Neural progenitor cell (in vitro differentiated cells): Measurements from ENCODE around the gene SCLT1. TPM values are rescaled to one million over a fixed set of nuclear protein-coding genes. Genes with fewer than 3 reads are reported as not detected.

ENCODE experiments used
- DNase-seq: peaks from one replicate; pipeline ENCODE4 v3.0.0-alpha.2; 2016; ENCODE audit warnings: low spot score
- H2AFZ ChIP-seq: fragments of 200-600 bp; sonication (generic); replicated peaks from 2 replicates; pipeline ENCODE4 v1.6.1; 2016; ENCODE audit warnings: antibody characterized with exemption
- H3F3A ChIP-seq: fragments of 200-600 bp; sonication (generic); 2 replicates; pipeline ENCODE4 v1.6.1; 2016; ENCODE audit warnings: antibody characterized with exemption, low read depth
- H3K27ac ChIP-seq: fragments of 200-600 bp; sonication (generic); 2 replicates; pipeline ENCODE4 v1.5.1; 2016; ENCODE audit warnings: mild to moderate bottlenecking
- H3K27me3 ChIP-seq: fragments of 200-600 bp; sonication (generic); 2 replicates; pipeline ENCODE4 v1.6.1; 2016; ENCODE audit warnings: mild to moderate bottlenecking, moderate library complexity
- H3K36me3 ChIP-seq: fragments of 200-600 bp; sonication (generic); 2 replicates; pipeline ENCODE4 v1.5.1; 2016
- H3K4me1 ChIP-seq: fragments of 200-600 bp; sonication (generic); 2 replicates; pipeline ENCODE4 v1.6.1; 2016; ENCODE audit warnings: mixed run types
- H3K4me2 ChIP-seq: fragments of 200-600 bp; sonication (generic); 2 replicates; pipeline ENCODE4 v1.6.1; 2016
- H3K4me3 ChIP-seq: fragments of 200-600 bp; sonication (generic); 2 replicates; pipeline ENCODE4 v1.5.1; 2016
- H3K79me2 ChIP-seq: fragments of 200-600 bp; sonication (generic); 2 replicates; pipeline ENCODE4 v1.6.1; 2016; ENCODE audit warnings: low read depth
- H3K9ac ChIP-seq: fragments of 200-600 bp; sonication (generic); 2 replicates; pipeline ENCODE4 v1.6.1; 2016
- H3K9me3 ChIP-seq: fragments of 200-600 bp; sonication (generic); 2 replicates; pipeline ENCODE4 v1.5.1; 2016; ENCODE audit warnings: low read depth
- H4K20me1 ChIP-seq: fragments of 200-600 bp; sonication (generic); 2 replicates; pipeline ENCODE4 v1.6.1; 2016; ENCODE audit warnings: low read depth
- H3K27ac Mint-ChIP-seq: 3 replicates; pipeline ENCODE4 v1.8.0; 2021; ENCODE audit warnings: mixed read lengths
- H3K27me3 Mint-ChIP-seq: 2 replicates; pipeline ENCODE4 v1.8.0; 2022; ENCODE audit warnings: low read depth, mild to moderate bottlenecking, inconsistent platforms, moderate library complexity, mixed read lengths; ENCODE audit not compliant: insufficient read depth
- H3K36me3 Mint-ChIP-seq: 3 replicates; pipeline ENCODE4 v1.8.0; 2021; ENCODE audit warnings: mixed read lengths
- H3K4me1 Mint-ChIP-seq: 3 replicates; pipeline ENCODE4 v1.8.0; 2021; ENCODE audit warnings: mixed read lengths
- H3K4me3 Mint-ChIP-seq: 3 replicates; pipeline ENCODE4 v1.8.0; 2021; ENCODE audit warnings: mild to moderate bottlenecking, moderate library complexity, mixed read lengths
- H3K9me3 Mint-ChIP-seq: 3 replicates; pipeline ENCODE4 v1.8.0; 2020; ENCODE audit warnings: mixed read lengths
- EZH2 ChIP-seq: fragments of 200-600 bp; sonication (generic); IDR thresholded peaks from 2 replicates; pipeline ENCODE4 v1.6.1; 2017; ENCODE audit warnings: antibody characterized with exemption, mild to moderate bottlenecking, moderate library complexity
- EZH2phosphoT487 ChIP-seq: fragments of 200-600 bp; sonication (generic); IDR thresholded peaks from 2 replicates; pipeline ENCODE4 v1.6.1; 2017; ENCODE audit warnings: antibody characterized with exemption
- total RNA-seq: library from RNA; depleted of rRNA; stranded (reverse); fragments of >200 nt; gene quantifications from 2 replicates; pipeline ENCODE4 v1.2.3, GENCODE V29; 2015; ENCODE audit warnings: low replicate concordance
- TF ChIP-seq, protein P1 (sequence below): fragments of 200-600 bp; sonication (generic); IDR thresholded peaks from 2 replicates; pipeline ENCODE4 v1.5.1; 2017; ENCODE audit warnings: antibody characterized with exemption, mild to moderate bottlenecking

Gene SCLT1
- total RNA-seq, 1 donor from 2014 or later, result 30.0 TPM

DNA sequence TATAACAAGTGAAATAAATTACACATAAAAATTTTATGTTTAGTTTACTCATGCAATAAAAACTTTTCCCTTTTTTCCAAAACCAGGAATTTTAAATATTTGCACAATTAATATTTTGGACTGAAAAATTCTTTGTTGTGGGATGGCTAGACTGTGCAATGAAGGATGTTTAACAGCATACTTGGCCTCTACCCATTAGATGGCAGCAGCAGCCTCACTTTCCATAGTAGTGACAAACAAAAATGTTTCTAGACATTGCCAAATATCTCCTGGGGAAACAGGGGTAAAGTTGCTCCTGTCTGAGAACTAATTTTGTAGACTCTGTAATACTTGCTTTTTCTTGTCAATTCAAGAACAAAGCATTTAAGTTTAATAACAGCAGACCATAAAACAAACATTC lies 49.8 kb downstream of the SCLT1 start:
- no peak for DNase-seq
- no peaks in the 10 kb centered on the region for H3K27me3 Mint-ChIP-seq
- H3K4me3 ChIP-seq, result no peak overlapping the region
- peaks cover 6% of the 10 kb centered on the region for H3K9me3 Mint-ChIP-seq
- H3K27ac ChIP-seq, result no peak overlapping the region
- no peaks in the 10 kb centered on the region for H4K20me1 ChIP-seq
- no peaks in the 10 kb centered on the region for H3K9me3 ChIP-seq
- no peaks in the 10 kb centered on the region for H3K27me3 ChIP-seq
- H2AFZ ChIP-seq, result no peak overlapping the region
- TF ChIP-seq EZH2, result no peak
- no peak for TF ChIP-seq EZH2phosphoT487
- TF ChIP-seq, protein P1, sequence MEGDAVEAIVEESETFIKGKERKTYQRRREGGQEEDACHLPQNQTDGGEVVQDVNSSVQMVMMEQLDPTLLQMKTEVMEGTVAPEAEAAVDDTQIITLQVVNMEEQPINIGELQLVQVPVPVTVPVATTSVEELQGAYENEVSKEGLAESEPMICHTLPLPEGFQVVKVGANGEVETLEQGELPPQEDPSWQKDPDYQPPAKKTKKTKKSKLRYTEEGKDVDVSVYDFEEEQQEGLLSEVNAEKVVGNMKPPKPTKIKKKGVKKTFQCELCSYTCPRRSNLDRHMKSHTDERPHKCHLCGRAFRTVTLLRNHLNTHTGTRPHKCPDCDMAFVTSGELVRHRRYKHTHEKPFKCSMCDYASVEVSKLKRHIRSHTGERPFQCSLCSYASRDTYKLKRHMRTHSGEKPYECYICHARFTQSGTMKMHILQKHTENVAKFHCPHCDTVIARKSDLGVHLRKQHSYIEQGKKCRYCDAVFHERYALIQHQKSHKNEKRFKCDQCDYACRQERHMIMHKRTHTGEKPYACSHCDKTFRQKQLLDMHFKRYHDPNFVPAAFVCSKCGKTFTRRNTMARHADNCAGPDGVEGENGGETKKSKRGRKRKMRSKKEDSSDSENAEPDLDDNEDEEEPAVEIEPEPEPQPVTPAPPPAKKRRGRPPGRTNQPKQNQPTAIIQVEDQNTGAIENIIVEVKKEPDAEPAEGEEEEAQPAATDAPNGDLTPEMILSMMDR, result peak; percentile 26
- no peaks in the 10 kb centered on the region for H3K4me1 ChIP-seq
- peaks cover 3% of the 10 kb centered on the region for H3K36me3 Mint-ChIP-seq
- no peaks in the 10 kb centered on the region for H3F3A ChIP-seq
- H3K27ac Mint-ChIP-seq, result no peak overlapping the region
- no peaks in the 10 kb centered on the region for H3K79me2 ChIP-seq
- no peak overlapping the region for H3K4me3 Mint-ChIP-seq
- no peaks in the 10 kb centered on the region for H3K4me1 Mint-ChIP-seq
- H3K9ac ChIP-seq, result no peak overlapping the region
- no peak overlapping the region for H3K4me2 ChIP-seq
- no peaks in the 10 kb centered on the region for H3K36me3 ChIP-seq

DNA sequence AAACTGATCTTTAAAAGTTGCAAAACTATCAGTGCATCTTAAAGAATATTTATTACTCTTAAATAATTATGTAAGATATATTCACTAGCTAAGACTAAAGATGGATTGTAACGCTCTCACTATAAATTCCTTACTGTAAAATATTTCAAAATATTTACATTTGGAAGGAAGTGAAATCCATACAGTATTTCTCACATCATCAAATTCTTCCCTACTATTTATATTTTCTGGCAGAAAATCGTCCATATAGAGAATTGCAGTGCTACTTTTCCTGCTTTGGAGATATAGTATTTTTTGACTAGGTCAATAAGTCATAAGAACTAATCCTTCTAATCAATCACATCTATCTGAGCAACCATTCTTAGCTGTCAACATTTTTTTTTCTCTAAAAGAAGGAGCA lies 52.9 kb downstream of the SCLT1 start:
- no peak overlapping the region for H3K27ac Mint-ChIP-seq
- H3K4me3 Mint-ChIP-seq, result no peak overlapping the region
- Histone ChIP-seq H4K20me1 (no peaks in the 10 kb centered on the region), H3K27me3 (no peaks in the 10 kb centered on the region), H3K4me2 (no peak overlapping the region), H3K27ac (no peak overlapping the region), H3K4me1 (no peaks in the 10 kb centered on the region), H3K9ac (no peak overlapping the region), H2AFZ (no peak overlapping the region), H3K79me2 (no peaks in the 10 kb centered on the region), H3F3A (no peaks in the 10 kb centered on the region), H3K9me3 (no peaks in the 10 kb centered on the region), H3K36me3 (no peaks in the 10 kb centered on the region), H3K4me3 (no peak overlapping the region)
- H3K36me3 Mint-ChIP-seq, result peaks cover 6% of the 10 kb centered on the region
- no peaks in the 10 kb centered on the region for H3K9me3 Mint-ChIP-seq
- no peaks in the 10 kb centered on the region for H3K4me1 Mint-ChIP-seq
- DNase-seq, result no peak
- TF ChIP-seq, protein P1, result no peak
- TF ChIP-seq EZH2 (no peak), EZH2phosphoT487 (no peak)
- H3K27me3 Mint-ChIP-seq, result no peaks in the 10 kb centered on the region

DNA sequence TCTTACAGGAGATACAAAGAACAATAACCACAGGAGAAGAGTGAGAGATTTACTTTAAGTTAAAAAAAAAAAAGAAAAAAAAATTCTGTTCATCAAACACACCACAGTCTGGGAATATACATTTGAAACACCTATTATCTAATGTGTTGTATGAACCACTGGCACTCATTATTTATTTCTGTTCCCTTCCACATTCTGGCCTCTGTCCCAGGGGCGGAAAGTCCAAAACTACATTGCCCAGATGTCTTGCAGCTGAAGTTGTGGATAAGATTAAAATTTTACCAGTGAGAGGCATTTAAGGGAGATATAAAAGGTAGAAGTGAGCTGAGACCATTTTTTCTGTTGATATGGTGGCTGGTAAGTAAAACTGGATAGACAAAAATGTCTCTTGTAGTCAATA lies 56.2 kb downstream of the SCLT1 start:
- Histone ChIP-seq H3K36me3 (no peaks in the 10 kb centered on the region), H3K4me3 (no peak overlapping the region), H3K79me2 (no peaks in the 10 kb centered on the region), H3K9me3 (no peaks in the 10 kb centered on the region), H2AFZ (no peak overlapping the region), H3K9ac (no peak overlapping the region), H3K27me3 (no peaks in the 10 kb centered on the region), H3K4me2 (no peak overlapping the region), H3F3A (no peaks in the 10 kb centered on the region), H3K27ac (no peak overlapping the region), H3K4me1 (no peaks in the 10 kb centered on the region), H4K20me1 (no peaks in the 10 kb centered on the region)
- no peaks in the 10 kb centered on the region for H3K27me3 Mint-ChIP-seq
- H3K4me1 Mint-ChIP-seq, result no peaks in the 10 kb centered on the region
- no peak overlapping the region for H3K27ac Mint-ChIP-seq
- no peak overlapping the region for H3K4me3 Mint-ChIP-seq
- no peak for DNase-seq
- H3K36me3 Mint-ChIP-seq, result peaks cover 7% of the 10 kb centered on the region
- H3K9me3 Mint-ChIP-seq, result no peaks in the 10 kb centered on the region
- TF ChIP-seq, protein P1, result no peak
- TF ChIP-seq EZH2phosphoT487 (no peak), EZH2 (no peak)
